Fibroblast of the aortic adventitia (primary cell): ENCODE data around the gene SMG9. TPM values are rescaled to one million over a fixed set of nuclear protein-coding genes. Genes with fewer than 3 reads are reported as not detected.

Source experiments
- DNase-seq: peaks from one replicate; pipeline ENCODE4 v3.0.0-alpha.2; 2010; ENCODE audit warnings: low read depth
- H3K4me3 ChIP-seq: 2 replicates; pipeline ENCODE4 v1.5.1; 2011; ENCODE audit warnings: low read depth, mild to moderate bottlenecking, control low read depth, low read length, moderate library complexity
- CTCF ChIP-seq: IDR thresholded peaks from 2 replicates; pipeline ENCODE4 v1.5.1; 2011; ENCODE audit warnings: mild to moderate bottlenecking, low read length, control low read depth, inconsistent platforms; ENCODE audit not compliant: insufficient read depth
- total RNA-seq: library from RNA; depleted of rRNA; stranded (reverse); fragments of >200 nt; gene quantifications from 2 replicates; pipeline ENCODE4 v1.2.3, GENCODE V29; 2012; ENCODE audit warnings: low replicate concordance

The SMG9 gene
- total RNA-seq, 1 donor, result 25.0 TPM

GRCh38 chr19:43759515-43759914 lies 4.8 kb upstream of the SMG9 start:
- TF ChIP-seq CTCF, result peak; percentile 70
- no peak overlapping the region for H3K4me3 ChIP-seq
- peak; percentile 57 for DNase-seq

GRCh38 chr19:43755256-43755801 lies 567 bp upstream of the SMG9 start:
- no peak for TF ChIP-seq CTCF
- peak overlapping the region; percentile 96 for H3K4me3 ChIP-seq
- DNase-seq, result peak; percentile 71

GRCh38 chr19:43754253-43754502 lies 584 bp downstream of the SMG9 start:
- peak overlapping the region; percentile 96 for H3K4me3 ChIP-seq
- no peak for TF ChIP-seq CTCF
- no peak for DNase-seq

GRCh38 chr19:43752287-43752875 lies 2.4 kb downstream of the SMG9 start:
- no peak for DNase-seq
- no peak overlapping the region for H3K4me3 ChIP-seq
- TF ChIP-seq CTCF, result no peak

- peak; percentile 70 for DNase-seq
- H3K4me3 ChIP-seq, result no peak overlapping the region
- no peak for TF ChIP-seq CTCF
Observed at GRCh38 chr19:43751466-43752220, 3.1 kb downstream of the SMG9 start.

GRCh38 chr19:43749898-43750297 lies 4.9 kb downstream of the SMG9 start:
- DNase-seq, result no peak
- TF ChIP-seq CTCF, result no peak
- H3K4me3 ChIP-seq, result no peak overlapping the region
